ENCODE data around the gene CATSPER3. TPM values are rescaled to one million over a fixed set of nuclear protein-coding genes. Genes with fewer than 3 reads are reported as not detected.

CATSPER3 gene
- total and polyA plus RNA-seq, 2 of the 8 experiments (the other 6 are each of a cell fraction or from before 2014, with no cell fraction given), result 0.62 TPM; not detected in 1

DNA sequence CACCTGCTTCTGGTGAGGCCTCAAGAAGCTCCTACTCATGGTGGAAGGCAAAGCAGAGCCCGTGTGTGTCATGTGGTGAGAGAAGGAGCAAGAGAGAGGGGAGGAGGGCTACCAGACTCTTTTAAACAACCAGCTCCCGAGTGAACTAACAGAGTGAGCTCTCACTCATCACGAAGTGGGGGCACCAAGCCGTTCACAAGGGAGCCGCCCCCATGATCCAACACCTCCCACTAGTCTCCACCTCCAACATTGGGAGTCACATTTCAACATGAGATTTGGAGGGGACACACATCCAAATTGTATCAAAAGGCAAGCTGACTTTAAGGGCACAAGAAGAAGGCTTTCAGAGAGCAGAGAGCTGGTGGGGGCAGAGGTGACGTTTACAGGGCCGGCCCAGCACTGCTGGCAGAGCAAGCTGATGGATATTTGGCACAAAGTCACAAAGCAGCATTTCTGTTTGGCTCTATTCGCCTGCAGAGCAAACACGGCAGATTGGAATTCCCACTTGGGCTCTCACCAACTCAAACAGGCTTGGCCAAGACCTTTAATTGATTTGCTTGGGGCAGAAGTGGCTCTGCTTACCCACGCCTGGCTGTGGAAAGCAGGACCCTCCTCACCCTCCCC lies 46.4 kb downstream of the CATSPER3 start:
- Histone ChIP-seq H3K4me2 (ENCODE audit: insufficient read depth in 1 of 2, low read depth in 2 of 2, low read length in 2 of 2) (no peak overlapping the region), H4K5ac (ENCODE audit: insufficient read length, low read depth, low read length) (no peak overlapping the region), H2BK5ac (ENCODE audit: low read depth, low read length) (no peak overlapping the region), H4K20me1 (replicated peaks in 1 of 2; ENCODE audit: control insufficient read depth in 1 of 2, insufficient read depth in 2 of 2, low read length in 2 of 2) (no peaks in the 10 kb centered on the region), H2AFZ (ENCODE audit: low read length) (no peak overlapping the region), H4K8ac (ENCODE audit: extremely low read depth, insufficient read depth, low read length) (no peak overlapping the region), H3K4me3 (ENCODE audit: extremely low read depth in 1 of 4, insufficient read depth in 2 of 4, low read depth in 3 of 4, low read length in 4 of 4) (no peak overlapping the region), H2BK120ac (replicated peaks; ENCODE audit: low read depth, low read length) (no peak overlapping the region), H3K18ac (ENCODE audit: extremely low read depth, low read length) (no peak overlapping the region), H3K23ac (ENCODE audit: insufficient read length) (no peak overlapping the region), H3K9me3 (ENCODE audit: insufficient read depth in 2 of 2, low read depth in 1 of 2, low read length in 1 of 2) (no peaks in the 10 kb centered on the region), H3K27me3 (replicated peaks in 1 of 4; ENCODE audit: control insufficient read depth in 3 of 4, extremely low read depth in 1 of 4, insufficient read depth in 3 of 4, low read length in 3 of 4) (no peaks in the 10 kb centered on the region; a peak in 1 of 7 replicates), H3K23me2 (ENCODE audit: low read depth, low read length) (no peaks in the 10 kb centered on the region), H4K91ac (replicated peaks; ENCODE audit: insufficient read length, low read length) (no peak overlapping the region), H3K4me1 (replicated peaks in 1 of 4; ENCODE audit: control insufficient read depth in 3 of 4, insufficient read depth in 4 of 4, low read length in 3 of 4) (peaks cover 0 to 6% (median under 1%) of the 10 kb centered on the region in 4 experiments; a peak in 1 of 7 replicates), H2AK5ac (ENCODE audit: low read depth, low read length) (no peak overlapping the region), H3K9ac (replicated peaks in 1 of 4; ENCODE audit: extremely low read depth in 1 of 4, low read depth in 3 of 4, low read length in 3 of 4) (no peak overlapping the region), H3K4ac (replicated peaks; ENCODE audit: insufficient read length, low read depth, low read length) (no peak overlapping the region), H2BK12ac (ENCODE audit: low read depth, low read length) (no peak overlapping the region), H3K27ac (ENCODE audit: low read depth, low read length) (no peak overlapping the region), H2BK15ac (ENCODE audit: low read length) (no peak overlapping the region), H3K56ac (replicated peaks; ENCODE audit: insufficient read length, low read depth, low read length) (no peak overlapping the region), H2BK20ac (ENCODE audit: low read length) (no peak overlapping the region), H3K79me1 (ENCODE audit: low read depth, low read length) (no peaks in the 10 kb centered on the region), H3K36me3 (ENCODE audit: control insufficient read depth in 2 of 4, insufficient read depth in 4 of 4, low read length in 3 of 4) (no peaks in the 10 kb centered on the region), H3K79me2 (ENCODE audit: control insufficient read depth in 1 of 2, insufficient read depth in 2 of 2, low read length in 2 of 2) (no peaks in the 10 kb centered on the region), H3K14ac (ENCODE audit: insufficient read length) (no peak overlapping the region)
- 86% methylated on average over 10 of the region's 10 CpGs; no CpG with 5 or more reads in 1 of the 2 experiments for WGBS, 2 experiments (ENCODE audit: extremely low coverage in 1 of 2, insufficient coverage in 1 of 2, insufficient read length in 1 of 2, insufficient replicate concordance in 2 of 2, low coverage in 1 of 2, low lambda C conversion rate in 2 of 2, missing lambda C conversion rate in 1 of 2)
- FAIRE-seq (no peak), DNase-seq (ENCODE audit: low read depth in 1 of 2, low spot score in 2 of 2) (peak in 1 of 2 experiments; percentile 41)
- CTCF ChIA-PET (ENCODE audit: partially characterized antibody), result interaction anchor here (0.6 to 1.1 kb wide), 4 partner anchors 10 to 427 kb away, joined by 3 to 4 read pairs (median 3); no protein-coding TSS in a partner anchor
- TF ChIP-seq RFX5 (IDR thresholded peaks at IDR 0.05; ENCODE audit: borderline replicate concordance, low read depth, low read length), result no peak
- POLR2A ChIA-PET (ENCODE audit: partially characterized antibody), result interaction anchor here (0.7 kb wide), 1 partner anchor 640 kb away, joined by 3 read pairs; no protein-coding TSS in a partner anchor
